Epithelial cell of prostate (primary cell): Measurements from ENCODE around the gene P2RX6.
"Not testable (repeated sequence)": the region's sequence is repeated elsewhere in the genome, so short reads cannot be mapped to it uniquely, and the experiment has no call there.

ENCODE experiments used
- DNase-seq: peaks from one replicate; pipeline ENCODE4 v3.0.0-alpha.2; 2011; ENCODE audit warnings: low read depth, low spot score
- H3K27ac ChIP-seq: fragments of 450-650 bp; 2 replicates; pipeline ENCODE4 v1.5.1; 2017; ENCODE audit warnings: mild to moderate bottlenecking

P2RX6 gene

DNA sequence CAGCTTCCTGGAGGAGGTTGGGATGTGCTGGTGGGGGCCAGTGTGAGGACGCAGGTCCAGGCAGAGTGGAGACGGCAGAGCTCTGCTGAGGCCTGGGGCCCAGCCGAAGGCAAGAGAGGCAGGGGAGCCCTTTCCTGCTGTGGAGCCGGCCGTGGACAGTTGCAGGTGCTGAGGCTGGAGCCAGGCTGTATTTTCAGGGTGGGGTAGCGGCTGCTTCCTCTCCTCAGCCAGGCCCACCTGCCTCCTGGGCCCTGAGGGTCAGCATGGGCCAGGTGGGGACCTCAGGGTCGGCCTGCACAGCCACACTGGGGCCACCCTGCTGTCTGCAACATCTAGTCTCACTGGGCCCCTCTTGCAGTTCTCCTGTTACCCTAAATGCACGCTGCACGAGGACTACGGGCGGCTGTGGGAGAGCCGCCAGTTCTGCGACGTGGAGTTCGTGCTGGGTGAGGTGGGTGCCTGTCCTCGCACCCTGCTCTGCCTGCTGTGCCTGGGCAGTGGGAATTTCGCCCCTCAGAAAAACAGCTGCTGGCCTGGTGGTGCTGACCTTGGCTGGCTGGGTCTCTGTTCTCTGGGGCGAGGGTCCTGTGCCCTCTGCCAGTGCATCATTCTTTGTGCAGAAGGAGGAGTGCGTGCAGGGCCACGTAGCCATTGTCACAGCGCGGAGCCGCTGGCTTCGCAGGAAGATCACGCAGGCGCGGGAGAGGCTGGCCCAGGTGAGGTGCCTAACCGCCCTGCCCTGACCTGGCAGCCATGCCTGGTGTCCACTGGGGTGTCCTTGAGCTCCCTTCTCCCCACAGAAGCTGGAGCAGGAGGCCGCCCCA is 21.4 kb upstream of the P2RX6 start:
- no peak overlapping the region for H3K27ac ChIP-seq
- DNase-seq, result no peak

DNA sequence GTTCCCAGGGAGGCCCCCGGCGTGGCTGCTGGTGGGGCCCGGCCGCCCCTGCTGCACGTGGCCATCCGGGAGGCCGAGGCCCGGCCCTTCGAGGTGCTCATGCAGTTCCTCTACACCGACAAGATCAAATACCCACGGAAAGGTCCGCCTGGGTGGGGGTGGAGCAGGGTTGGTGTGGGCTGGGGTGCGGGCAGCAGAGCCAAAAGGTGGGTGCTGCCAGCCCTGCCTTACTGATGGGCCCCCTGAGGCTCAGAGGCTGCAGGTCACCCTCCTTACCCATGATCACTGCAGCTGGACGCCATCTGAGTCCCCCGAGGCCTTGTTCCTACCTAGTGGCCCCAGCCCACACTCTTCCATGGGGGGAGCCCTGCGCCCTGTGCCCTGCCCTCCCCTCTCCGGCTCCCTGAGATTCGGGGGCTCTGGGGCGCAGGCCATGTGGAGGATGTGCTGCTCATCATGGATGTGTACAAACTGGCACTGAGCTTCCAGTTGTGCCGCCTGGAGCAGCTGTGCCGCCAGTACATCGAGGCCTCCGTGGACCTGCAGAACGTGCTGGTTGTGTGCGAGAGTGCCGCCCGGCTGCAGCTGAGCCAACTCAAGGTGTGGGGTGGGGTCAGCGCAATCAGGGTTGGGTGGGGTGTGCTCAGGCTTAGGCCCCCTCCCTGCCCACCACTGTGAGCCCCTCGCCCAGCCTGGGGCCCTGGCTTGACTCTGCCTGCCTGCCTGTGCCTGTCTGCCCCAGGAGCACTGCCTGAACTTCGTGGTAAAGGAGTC is 20.6 kb upstream of the P2RX6 start:
- DNase-seq, result no peak
- no peak overlapping the region for H3K27ac ChIP-seq

DNA sequence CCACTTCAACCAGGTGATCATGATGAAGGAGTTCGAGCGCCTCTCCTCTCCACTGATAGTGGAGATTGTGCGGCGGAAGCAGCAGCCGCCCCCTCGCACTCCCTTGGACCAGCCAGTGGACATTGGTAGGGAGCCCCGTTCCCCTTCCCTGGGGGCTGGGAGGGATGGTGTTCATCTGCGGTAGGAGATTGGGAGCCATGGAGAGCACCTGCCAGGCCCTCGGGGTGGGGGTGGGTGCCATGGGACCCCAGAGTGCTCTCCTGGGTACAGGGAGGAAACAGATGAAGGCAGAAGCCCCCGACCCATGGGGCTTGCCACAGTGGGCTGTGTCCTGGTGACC is 20.1 kb upstream of the P2RX6 start:
- H3K27ac ChIP-seq, result no peak overlapping the region
- no peak for DNase-seq

DNA sequence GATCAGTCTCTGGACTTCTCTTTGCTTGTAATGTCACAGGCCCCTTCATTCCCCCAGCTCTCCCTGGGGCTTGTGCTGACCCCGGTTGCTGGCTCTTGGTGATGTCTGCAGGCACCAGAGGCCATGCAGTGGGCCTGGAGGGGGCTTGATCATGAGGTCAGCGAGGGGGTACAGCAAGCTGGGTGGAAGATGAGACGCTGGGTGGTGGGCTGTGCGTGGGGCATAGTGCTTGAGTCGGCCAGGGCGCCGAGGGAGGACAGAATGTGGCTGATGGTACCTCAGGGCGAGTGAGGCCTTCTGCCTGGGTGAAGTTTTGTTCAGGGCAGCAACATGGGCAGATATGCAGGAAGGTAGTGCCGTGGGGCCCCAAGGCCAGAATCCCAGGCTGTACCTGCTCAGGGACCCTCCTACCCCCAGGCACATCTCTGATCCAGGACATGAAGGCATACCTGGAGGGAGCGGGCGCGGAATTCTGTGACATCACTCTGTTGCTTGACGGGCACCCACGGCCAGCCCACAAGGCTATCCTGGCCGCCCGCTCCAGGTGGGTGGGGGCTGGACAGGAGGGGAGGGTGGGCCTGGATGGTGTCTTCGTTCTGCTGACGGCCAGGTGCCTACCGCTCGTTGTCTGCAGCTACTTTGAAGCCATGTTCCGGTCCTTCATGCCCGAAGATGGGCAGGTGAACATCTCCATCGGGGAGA is 19.5 kb upstream of the P2RX6 start:
- H3K27ac ChIP-seq, result no peak overlapping the region
- no peak for DNase-seq

DNA sequence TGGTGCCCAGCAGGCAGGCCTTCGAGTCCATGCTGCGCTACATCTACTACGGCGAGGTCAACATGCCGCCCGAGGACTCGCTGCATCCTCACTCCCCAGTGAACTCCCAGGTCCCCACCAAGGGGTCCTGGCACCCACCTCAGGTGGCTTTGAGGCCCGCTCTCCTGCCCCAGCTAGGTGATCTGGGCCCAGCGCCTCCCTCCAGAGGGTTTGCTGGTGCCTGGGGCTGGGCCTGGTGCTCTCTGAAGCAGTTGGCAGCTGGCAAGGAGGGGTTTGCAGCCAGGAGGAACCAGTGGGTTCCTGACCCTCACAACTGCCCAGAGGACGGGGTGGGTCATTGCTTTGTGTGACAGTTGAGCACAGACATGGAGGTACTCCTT is 18.9 kb upstream of the P2RX6 start:
- DNase-seq, result no peak
- no peak overlapping the region for H3K27ac ChIP-seq

DNA sequence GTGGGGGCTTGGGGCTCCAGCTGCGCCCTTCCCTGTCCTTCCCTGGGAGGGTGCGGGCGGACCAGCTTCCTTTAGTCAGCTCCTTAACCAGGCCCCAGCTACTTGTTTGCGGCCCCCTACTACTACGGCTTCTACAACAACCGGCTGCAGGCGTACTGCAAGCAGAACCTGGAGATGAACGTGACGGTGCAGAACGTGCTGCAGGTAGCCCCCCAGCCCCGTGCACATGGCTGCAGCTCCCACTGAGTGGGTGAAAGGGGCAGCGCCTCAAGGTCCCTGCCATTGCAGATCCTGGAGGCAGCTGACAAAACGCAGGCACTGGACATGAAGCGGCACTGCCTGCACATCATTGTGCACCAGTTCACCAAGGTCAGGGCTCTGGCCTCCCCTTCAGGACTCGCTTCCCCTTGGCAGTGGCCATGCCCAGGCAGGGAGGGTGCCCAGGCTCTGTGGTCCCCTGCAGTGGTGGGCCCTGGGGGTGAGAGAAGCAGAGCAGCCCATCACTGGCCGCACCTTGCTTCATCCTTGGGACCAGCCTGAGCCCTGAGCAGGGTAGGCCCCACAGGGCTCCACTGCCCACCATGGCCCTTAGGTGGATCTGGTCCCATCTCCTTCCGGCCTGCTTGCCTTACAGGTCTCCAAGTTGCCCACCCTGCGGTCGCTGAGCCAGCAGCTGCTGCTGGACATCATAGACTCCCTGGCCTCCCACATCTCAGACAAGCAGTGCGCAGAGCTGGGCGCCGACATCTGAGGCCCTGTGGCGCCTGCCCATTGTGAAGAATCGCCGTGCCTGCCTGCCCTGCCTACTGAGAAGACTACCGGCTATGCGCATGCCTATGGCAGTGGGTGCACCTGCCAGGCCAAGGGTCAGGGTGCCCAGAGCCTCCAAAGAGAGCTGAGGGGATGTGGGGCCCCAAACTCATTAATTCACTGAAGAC is 18.1 kb upstream of the P2RX6 start:
- no peak overlapping the region for H3K27ac ChIP-seq
- DNase-seq, result no peak

- DNase-seq, result no peak
- no peak overlapping the region for H3K27ac ChIP-seq
Measured at GRCh38 chr22:20997536-20998257, 17.3 kb upstream of the P2RX6 start.

GRCh38 chr22:20998411-20999336 is 16.3 kb upstream of the P2RX6 start:
- no peak overlapping the region for H3K27ac ChIP-seq
- DNase-seq, result no peak

DNA sequence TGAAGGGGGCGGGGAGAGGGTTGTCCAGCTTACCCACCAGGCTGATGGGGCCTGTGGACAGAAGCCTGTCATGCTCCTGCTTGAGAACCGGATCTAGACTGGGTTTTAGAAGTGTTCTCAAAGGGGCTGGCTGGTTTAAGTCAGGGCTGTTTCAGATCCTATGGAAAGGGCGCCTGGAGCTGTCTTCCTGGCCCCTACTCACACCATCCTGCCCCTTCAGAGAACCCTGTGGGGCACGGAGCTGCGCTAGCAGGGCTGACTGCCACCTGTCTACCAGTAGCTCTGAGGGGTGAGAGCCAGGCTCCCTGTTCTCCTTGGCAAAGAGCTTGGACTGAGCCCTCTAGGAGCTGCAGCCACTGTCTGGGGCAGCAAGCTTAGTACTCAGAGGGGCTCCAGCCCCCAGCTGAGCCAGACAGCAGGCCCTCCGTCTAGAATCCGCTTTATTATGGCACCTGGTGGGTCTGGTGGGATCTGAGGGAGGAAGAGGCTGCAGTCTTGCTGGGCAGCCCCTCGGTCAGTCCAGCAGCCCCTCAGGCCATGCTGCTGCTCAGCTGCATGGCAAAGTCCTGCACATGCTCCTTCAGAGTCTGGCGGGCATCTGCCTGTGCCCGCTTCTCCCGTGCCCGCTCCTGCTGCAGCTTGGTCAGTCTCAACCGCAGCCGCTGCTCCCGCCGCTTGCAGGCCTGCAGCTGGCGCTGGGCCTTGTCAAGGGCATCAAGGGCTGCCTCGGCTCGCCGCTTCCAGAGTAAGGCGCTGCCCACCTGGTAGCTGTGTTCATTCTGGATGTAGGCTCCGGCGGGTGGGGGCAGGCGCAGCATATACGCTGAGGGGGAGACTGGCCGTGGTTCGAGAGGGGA is 15.4 kb upstream of the P2RX6 start:
- no peak overlapping the region for H3K27ac ChIP-seq
- DNase-seq, result no peak

DNA sequence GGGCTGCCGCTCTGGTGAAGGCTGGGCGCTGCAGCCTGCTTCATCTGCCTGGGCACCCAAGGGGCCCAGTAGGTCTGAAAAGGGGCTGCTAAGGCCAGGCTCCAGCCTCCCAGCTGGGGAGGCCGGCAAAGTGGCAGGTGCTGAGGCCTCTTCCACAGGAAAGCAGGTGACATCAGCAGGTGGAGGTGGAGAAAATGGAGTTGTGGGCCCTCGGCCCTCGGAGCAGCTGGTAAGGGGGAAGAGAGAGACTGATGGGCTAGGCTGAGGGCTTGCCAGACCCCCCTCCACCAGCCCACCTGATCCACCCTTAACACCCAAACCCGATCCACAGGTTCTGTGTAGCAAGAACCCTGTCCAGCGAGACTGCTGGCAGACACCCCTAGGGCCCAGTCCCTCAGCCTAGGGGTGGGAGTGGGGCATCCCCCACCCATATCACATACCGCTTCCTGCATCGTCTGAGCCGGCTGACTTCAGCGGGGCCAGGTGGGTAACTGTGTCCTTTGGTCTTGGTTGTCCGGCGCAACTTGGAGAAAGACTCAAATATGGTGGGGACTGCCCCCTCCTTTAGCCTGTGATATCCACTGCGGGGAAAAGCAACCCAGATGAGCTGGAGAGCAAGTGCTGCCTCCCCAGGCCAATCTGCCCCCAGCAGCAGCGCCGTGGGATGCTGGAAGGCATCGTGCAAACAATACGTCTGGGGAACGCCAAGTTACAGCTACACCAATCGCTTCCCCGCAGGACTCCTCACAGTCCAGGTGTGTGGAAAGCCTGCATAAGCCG is 14.6 kb upstream of the P2RX6 start:
- no peak overlapping the region for H3K27ac ChIP-seq
- no peak for DNase-seq

- peak overlapping the region; percentile 98 for H3K27ac ChIP-seq
- DNase-seq, result no peak
Measured at GRCh38 chr22:21000987-21001600, 13.9 kb upstream of the P2RX6 start.

- peak within 1 kb of the TSS; percentile 98 for H3K27ac ChIP-seq
- DNase-seq, result peak; percentile 79
Measured at GRCh38 chr22:21001601-21002325, 13.2 kb upstream of the P2RX6 start, which contains the start of gene THAP7. TSS of gene THAP7 (minus strand) at chr22:21002118. CDS start at chr22:21001911, 207 bp downstream.

GRCh38 chr22:21003782-21004181 is 11.2 kb upstream of the P2RX6 start:
- no peak for DNase-seq
- no peak overlapping the region for H3K27ac ChIP-seq

DNA sequence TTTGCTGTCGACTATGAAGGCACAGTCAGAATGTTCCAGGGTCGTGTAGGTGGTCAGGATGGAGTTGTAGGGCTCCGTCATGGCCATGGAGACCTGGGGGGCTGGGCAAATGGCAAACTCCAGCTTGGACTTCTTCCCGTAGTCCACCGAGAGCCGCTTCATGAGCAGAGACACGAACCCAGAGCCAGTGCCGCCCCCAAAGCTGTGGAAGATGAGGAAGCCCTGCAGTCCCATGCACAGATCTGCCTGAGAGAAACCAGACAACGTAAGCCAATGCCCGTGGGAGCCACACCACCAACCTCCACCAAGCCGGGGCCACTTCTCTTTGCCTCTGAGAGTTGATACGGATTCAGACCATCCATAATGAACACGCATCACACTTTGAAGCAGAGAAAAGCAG is 5.8 kb upstream of the P2RX6 start:
- not testable (repeated sequence) for H3K27ac ChIP-seq, DNase-seq

DNA sequence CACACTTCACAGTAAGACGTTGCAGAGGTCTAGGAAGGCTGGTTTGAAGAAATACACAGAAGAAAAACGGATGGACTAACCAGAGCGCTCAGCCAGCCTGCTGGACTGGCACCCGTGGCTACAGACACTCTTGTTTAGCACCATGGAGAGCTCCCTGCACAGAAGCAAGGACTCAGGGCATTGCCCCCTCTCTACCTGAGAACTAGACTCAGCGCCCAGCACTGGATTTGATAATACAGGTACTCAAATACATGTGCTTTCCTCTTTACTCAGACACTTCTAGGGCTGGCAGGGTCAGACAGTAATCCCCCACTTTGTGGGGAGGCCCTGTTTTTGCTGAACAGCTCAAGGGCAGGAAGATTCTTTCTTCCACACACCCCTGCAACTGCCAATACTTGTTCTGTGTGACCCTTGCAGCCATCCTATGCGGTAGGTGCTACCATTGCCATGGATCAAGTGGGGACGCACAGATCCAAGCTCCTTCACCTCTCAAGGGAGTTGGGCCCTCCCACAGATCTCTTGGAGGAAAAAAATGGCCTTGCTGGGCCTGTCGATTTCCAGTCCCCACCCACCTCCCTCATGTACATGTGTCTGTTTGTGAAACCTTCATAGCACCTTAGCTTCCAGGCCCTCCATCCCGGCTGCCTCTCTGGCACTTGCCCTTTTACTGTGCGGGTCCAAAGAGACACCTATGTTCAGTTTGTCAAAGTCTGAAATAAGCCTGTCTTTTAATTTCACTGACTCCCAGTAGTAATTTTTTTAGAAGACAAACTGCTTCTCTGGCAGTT is 5.1 kb upstream of the P2RX6 start:
- peak; percentile 10 for DNase-seq
- H3K27ac ChIP-seq, result no peak overlapping the region
